T-helper 22 cell (primary cell): ENCODE results near the gene PRAMEF25.
"Not testable (repeated sequence)": the region's sequence is repeated elsewhere in the genome, so short reads cannot be mapped to it uniquely, and the experiment has no call there.

Source experiments
- DNase-seq: peaks from one replicate; pipeline ENCODE4 v3.0.0-alpha.2; 2020; ENCODE audit warnings: low read depth

Gene PRAMEF25

GRCh38 chr1:13070474-13070873 is at the start of gene PRAMEF25:
TSS of gene PRAMEF25 (plus strand) at chr1:13070774. CDS start at chr1:13073694, 2,920 bp downstream.
- DNase-seq, result not testable (repeated sequence)

GRCh38 chr1:13056475-13056874 is 14.1 kb upstream of the PRAMEF25 start, which contains the start of gene PRAMEF27:
TSS of gene PRAMEF27 (minus strand) at chr1:13056575. CDS start at chr1:13053659, 2,916 bp downstream.
- DNase-seq, result not testable (repeated sequence)

GRCh38 chr1:13116754-13117153 is 46.2 kb downstream of the PRAMEF25 start, which contains the start of gene HNRNPCL2:
TSS of gene HNRNPCL2 (minus strand) at chr1:13116854. CDS start at chr1:13116400, 454 bp downstream.
- not testable (repeated sequence) for DNase-seq
